Iris pigment epithelial cell (primary cell): ENCODE results near the gene KRTAP1-1.
"Not testable (repeated sequence)": the region's sequence is repeated elsewhere in the genome, so short reads cannot be mapped to it uniquely, and the experiment has no call there.

ENCODE experiments used
- DNase-seq: peaks from one replicate; pipeline ENCODE4 v3.0.0-alpha.2; 2011; ENCODE audit warnings: low read depth

The KRTAP1-1 gene, protein sequence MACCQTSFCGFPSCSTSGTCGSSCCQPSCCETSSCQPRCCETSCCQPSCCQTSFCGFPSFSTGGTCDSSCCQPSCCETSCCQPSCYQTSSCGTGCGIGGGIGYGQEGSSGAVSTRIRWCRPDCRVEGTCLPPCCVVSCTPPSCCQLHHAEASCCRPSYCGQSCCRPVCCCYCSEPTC

GRCh38 chr17:41040783-41041571 lies at the start of gene KRTAP1-1:
TSS of gene KRTAP1-1 (minus strand) at chr17:41041450. CDS start at chr17:41041397, 53 bp downstream.
- not testable (repeated sequence) for DNase-seq

- not testable (repeated sequence) for DNase-seq
Observed at GRCh38 chr17:41088760-41089352, 47.6 kb upstream of the KRTAP1-1 start.

- not testable (repeated sequence) for DNase-seq
Observed at GRCh38 chr17:41084100-41084856, 43.0 kb upstream of the KRTAP1-1 start, which contains the start of gene KRTAP4-7. TSS of gene KRTAP4-7 (plus strand) at chr17:41084150. CDS start at chr17:41084207, 57 bp downstream.

GRCh38 chr17:41083427-41083826 lies 42.2 kb upstream of the KRTAP1-1 start:
- peak; percentile 49 for DNase-seq

GRCh38 chr17:41082626-41083025 lies 41.4 kb upstream of the KRTAP1-1 start:
- no peak for DNase-seq

GRCh38 chr17:41076788-41077187 lies 35.5 kb upstream of the KRTAP1-1 start:
- no peak for DNase-seq

- no peak for DNase-seq
Observed at GRCh38 chr17:41073676-41074075, 32.4 kb upstream of the KRTAP1-1 start.

- no peak for DNase-seq
Observed at GRCh38 chr17:41071606-41072360, 30.5 kb upstream of the KRTAP1-1 start.

GRCh38 chr17:41069031-41069430 lies 27.8 kb upstream of the KRTAP1-1 start:
- DNase-seq: no peak

DNA sequence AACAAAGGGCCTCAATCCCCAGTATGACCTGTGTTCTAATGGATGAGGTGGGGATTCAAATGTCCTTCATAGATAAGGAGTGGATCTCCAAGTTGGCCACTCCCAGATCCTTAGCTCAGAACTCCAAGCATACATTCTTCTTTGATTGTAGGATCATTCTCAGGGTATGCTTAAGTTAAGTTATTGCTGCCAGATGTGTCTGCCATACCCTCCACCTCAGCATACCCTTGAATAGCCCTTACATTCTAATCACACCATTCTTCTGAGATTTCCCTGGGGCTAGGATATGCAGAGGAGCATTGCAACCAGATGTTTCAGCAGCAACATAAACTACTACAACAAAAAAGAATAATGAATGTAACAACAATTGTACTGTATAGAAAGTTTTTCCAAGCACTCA lies 26.0 kb upstream of the KRTAP1-1 start:
- DNase-seq: no peak

DNA sequence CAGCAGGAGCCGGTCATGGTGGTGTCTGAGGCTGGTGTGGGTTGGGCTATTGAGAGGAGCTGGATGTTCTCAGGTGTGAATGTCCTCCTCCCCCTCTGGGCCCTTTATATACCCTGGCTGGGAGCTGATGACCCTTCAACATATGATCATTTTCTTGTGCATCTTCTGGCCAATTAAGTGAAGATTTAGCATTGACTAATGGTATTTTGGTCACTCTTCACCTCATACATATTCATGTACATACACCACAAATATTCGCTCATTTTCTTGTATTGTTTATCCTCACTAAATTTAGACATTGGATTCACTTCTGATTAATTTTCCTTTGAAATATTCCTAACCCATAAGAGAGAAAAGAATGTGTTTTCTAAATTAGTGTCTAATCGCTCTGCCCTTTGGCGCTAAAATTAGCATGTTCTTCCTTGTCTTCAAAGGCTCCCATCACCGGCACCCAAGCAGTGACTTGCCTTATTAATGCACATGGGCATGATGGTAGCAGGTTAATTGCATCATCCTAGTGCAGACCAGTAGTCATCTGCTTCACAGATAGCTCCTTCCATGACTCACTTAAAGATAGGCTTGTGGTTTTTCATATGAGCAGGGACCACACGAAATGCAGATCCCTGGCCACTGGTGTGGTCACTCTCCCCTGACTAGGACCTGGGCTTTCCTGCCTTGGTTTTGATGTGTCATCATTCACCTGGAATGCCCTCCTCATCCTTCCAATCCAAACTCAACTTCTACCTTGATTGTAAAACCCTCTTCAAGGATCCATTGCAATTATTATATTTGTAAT lies 24.8 kb upstream of the KRTAP1-1 start, which contains the start of gene KRTAP2-4:
Gene KRTAP2-4 (minus strand): TSS at position 51 of the 796 bp plus-strand sequence. CDS start 34 bp downstream, at position 17.
- DNase-seq: peak; percentile 95

DNA sequence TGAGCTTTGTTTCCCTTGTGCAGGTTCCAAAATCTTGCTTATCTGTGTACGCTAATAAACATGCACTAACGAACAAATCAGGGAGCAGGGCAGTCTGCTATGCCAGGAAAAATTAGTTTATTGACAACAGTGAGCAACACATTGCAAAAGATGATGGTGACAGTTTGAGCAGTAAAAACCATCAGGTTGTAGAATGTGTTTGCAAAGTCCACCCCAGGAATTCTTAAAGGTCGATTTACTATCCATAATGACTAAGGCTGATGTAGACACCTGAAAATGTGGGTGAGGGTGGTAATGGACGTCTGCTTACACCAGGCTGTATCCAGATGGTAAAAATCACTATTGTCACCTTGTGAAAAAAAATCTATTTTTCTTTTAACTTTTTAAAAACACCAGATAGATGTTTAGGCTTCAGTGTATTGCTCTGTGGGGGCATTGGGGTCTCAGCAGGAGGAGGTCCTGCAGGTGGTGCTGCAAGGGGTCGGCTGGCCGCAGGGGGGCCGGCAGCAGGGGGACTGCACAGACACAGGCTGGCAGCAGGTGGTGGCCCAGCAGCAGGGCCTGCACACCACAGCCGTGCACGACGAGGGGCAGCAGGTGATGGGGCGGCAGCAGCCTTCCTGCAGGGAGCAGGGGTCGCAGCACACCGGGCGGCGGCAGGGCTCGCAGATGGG lies 23.9 kb upstream of the KRTAP1-1 start:
- not testable (repeated sequence) for DNase-seq

- no peak for DNase-seq
Observed at GRCh38 chr17:41064301-41064700, 23.1 kb upstream of the KRTAP1-1 start.

DNA sequence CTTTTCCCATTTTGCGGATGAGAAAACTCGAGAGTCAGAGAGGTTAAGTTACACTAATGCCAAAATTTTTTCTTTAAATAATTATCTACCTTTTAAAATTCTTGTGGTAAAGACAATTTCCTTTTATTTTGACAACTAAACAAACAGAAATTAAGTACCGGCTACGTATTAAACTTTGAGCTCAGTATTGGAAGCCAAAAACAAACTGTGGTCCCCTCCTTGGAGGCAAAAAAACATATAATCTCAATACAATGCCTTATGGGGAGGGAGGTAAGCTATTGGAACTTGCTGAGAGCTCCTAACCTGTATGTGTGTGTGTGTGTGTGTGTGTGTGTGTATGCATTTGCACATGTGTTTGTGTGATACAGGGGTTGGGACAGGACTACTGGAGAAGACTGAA lies 22.2 kb upstream of the KRTAP1-1 start:
- DNase-seq: no peak

DNA sequence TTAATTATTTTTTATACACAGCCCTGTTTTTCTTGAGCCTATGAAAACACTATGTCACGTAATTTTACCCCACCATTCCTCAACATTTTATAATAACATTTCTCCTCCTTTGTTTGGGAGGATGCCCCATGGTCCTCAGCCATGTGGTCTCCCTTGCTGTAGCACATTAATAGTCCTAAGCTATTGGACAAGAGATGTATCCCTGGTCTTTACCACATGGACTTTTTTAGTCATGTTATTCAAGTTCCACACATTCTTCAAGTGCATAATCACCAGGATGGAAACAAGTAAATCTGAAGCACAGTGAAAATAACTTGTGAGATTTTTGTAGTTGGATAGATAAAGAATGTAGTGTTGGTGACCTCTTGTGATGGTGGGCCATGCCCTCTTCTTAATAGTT lies 20.7 kb upstream of the KRTAP1-1 start:
- peak; percentile 97 for DNase-seq

- peak; percentile 96 for DNase-seq
Observed at GRCh38 chr17:41060052-41060604, 18.9 kb upstream of the KRTAP1-1 start, which contains the start of gene KRTAP2-3. TSS of gene KRTAP2-3 (minus strand) at chr17:41060114. CDS start at chr17:41060050, 64 bp downstream.

- peak; percentile 96 for DNase-seq
Observed at GRCh38 chr17:41059276-41060051, 18.2 kb upstream of the KRTAP1-1 start.

DNA sequence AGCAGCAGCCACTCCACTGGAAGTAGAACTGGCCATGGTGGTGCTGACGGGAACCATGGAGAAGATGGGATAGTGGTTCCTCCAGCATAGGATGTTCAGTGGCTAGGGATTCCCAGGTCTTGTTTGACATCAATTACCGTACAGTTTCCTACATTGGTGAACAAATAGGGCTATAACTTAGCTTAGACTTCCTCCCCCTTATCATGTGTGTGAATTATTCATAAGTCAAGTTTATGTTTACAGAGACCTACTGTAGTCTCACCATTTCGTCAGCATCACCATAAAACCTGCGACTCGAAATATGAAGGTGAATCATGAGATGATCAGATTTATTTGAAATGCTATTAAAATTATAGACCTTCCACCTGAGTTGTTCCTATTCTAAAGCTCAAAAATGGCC lies 17.5 kb upstream of the KRTAP1-1 start:
- DNase-seq: peak; percentile 58

GRCh38 chr17:41057547-41057946 lies 16.3 kb upstream of the KRTAP1-1 start:
- DNase-seq: no peak
